Karpas-422 (cell line): ENCODE data around the gene DHRS7B. TPM values are rescaled to one million over a fixed set of nuclear protein-coding genes. Genes with fewer than 3 reads are reported as not detected.
"Not testable (repeated sequence)": the region's sequence is repeated elsewhere in the genome, so short reads cannot be mapped to it uniquely, and the experiment has no call there.

Experiments used
- DNase-seq: peaks from one replicate; pipeline ENCODE4 v3.0.0-alpha.2; 2015
- H2AFZ ChIP-seq: fragments of 200-600 bp; sonication (generic); 2 replicates; pipeline ENCODE4 v1.6.1; 2014; ENCODE audit warnings: antibody characterized with exemption, low read length, mixed read lengths
- H3K27ac ChIP-seq: fragments of 200-600 bp; sonication (generic); 2 replicates; pipeline ENCODE4 v1.5.1; 2014; ENCODE audit warnings: mild to moderate bottlenecking, low read length, moderate library complexity
- H3K27me3 ChIP-seq: fragments of 200-600 bp; sonication (generic); 2 replicates; pipeline ENCODE4 v1.6.1; 2014; ENCODE audit warnings: low read length, mixed read lengths
- H3K36me3 ChIP-seq: fragments of 200-600 bp; sonication (generic); 2 replicates; pipeline ENCODE4 v1.6.1; 2014; ENCODE audit warnings: low read length, mixed read lengths; ENCODE audit not compliant: insufficient read depth
- H3K4me1 ChIP-seq: fragments of 200-600 bp; sonication (generic); 2 replicates; pipeline ENCODE4 v1.6.1; 2014; ENCODE audit warnings: mild to moderate bottlenecking, low read length, mixed read lengths
- H3K4me2 ChIP-seq: fragments of 200-600 bp; sonication (generic); 2 replicates; pipeline ENCODE4 v1.6.1; 2014; ENCODE audit warnings: low read length, low read depth, mild to moderate bottlenecking; ENCODE audit not compliant: poor library complexity, severe bottlenecking
- H3K4me3 ChIP-seq: fragments of 200-600 bp; sonication (generic); 2 replicates; pipeline ENCODE4 v1.5.1; 2014; ENCODE audit warnings: mild to moderate bottlenecking, antibody characterized with exemption, low read length, mixed read lengths
- H3K79me2 ChIP-seq: fragments of 200-600 bp; sonication (generic); 2 replicates; pipeline ENCODE4 v1.6.1; 2014; ENCODE audit warnings: mild to moderate bottlenecking, low read length, mixed read lengths
- H3K9ac ChIP-seq: fragments of 200-600 bp; sonication (generic); 2 replicates; pipeline ENCODE4 v1.6.0; 2014; ENCODE audit warnings: low read length
- H3K9me2 ChIP-seq: fragments of 200-600 bp; sonication (generic), shearing (Covaris generic); replicated peaks from 2 replicates; pipeline ENCODE4 v1.6.0; 2014; ENCODE audit warnings: mild to moderate bottlenecking, low read length, moderate library complexity; ENCODE audit not compliant: insufficient read depth
- H3K9me3 ChIP-seq: fragments of 300-700, 200-600 bp; sonication (generic); 2 replicates; pipeline ENCODE4 v1.6.1; 2014; ENCODE audit warnings: low read length, mixed read lengths
- H4K20me1 ChIP-seq: fragments of 200-600 bp; sonication (generic); 2 replicates; pipeline ENCODE4 v1.6.1; 2014; ENCODE audit warnings: mild to moderate bottlenecking, antibody characterized with exemption, low read length, low read depth; ENCODE audit not compliant: insufficient read depth
- total RNA-seq: library from RNA; depleted of rRNA; stranded (reverse); fragments of >200 nt; shearing (Covaris generic); gene quantifications from 2 replicates; pipeline ENCODE4 v1.2.3, GENCODE V29; 2014; ENCODE audit warnings: low replicate concordance

Gene DHRS7B
- total RNA-seq, 1 experiment from 2014 or later = 2.2 TPM

DNA sequence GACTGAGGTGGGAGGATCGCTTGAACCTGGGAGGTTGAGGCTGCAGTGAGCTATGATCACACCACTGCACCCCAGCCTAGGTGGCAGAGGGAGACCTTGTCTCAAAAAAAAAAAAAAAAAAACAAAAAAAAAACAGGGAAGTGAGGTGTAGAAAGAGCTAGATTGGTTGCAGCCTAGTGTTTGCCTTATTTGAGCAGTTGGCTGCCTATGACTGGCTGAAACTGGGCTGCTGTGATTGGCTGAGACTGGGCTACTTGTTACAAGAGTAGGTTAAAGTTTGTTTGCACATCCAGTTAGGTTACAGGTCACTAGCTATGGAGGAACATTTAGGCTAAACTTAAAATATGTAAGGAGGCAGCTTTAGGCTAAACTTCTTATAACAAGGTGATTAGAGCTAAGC, 5.7 kb downstream of the DHRS7B start:
- Histone ChIP-seq H3K4me2 (no peak overlapping the region), H3K79me2 (peaks cover 7% of the 10 kb centered on the region)

DNA sequence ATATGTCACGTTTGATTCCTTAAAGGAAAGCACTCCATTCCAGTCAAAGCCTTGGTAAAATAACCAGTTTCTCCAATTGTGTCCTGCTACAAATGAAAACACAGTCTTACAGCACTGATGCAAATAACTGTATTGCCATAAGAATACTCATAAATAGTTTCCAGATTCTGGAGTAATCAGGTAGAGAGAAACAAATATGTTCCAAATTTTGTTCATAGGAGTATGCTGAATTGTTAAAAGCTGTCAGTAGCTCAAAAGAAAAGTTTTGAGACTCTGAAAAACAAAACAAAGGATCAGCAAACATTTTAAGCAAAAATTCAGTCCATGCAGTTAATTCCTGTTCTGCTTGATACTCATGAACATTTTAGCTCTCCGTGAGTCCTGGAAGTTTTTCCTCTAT, 7.8 kb downstream of the DHRS7B start:
- Histone ChIP-seq H3K79me2 (no peaks in the 10 kb centered on the region), H3K9ac (no peak overlapping the region)
- DNase-seq = no peak

More for the DNA sequence above, 5.7 kb downstream of the DHRS7B start:
- no peaks in the 10 kb centered on the region for H3K27me3 ChIP-seq
- no peak overlapping the region for H3K4me3 ChIP-seq
- no peaks in the 10 kb centered on the region for H3K9me3 ChIP-seq
- H3K9me2 ChIP-seq = no peaks in the 10 kb centered on the region
- peak; percentile 66 for DNase-seq
- no peaks in the 10 kb centered on the region for H4K20me1 ChIP-seq
- no peak overlapping the region for H3K9ac ChIP-seq
- H3K27ac ChIP-seq = no peak overlapping the region
- no peaks in the 10 kb centered on the region for H3K36me3 ChIP-seq
- peaks cover 7% of the 10 kb centered on the region for H3K4me1 ChIP-seq
- H2AFZ ChIP-seq = no peak overlapping the region

DNA sequence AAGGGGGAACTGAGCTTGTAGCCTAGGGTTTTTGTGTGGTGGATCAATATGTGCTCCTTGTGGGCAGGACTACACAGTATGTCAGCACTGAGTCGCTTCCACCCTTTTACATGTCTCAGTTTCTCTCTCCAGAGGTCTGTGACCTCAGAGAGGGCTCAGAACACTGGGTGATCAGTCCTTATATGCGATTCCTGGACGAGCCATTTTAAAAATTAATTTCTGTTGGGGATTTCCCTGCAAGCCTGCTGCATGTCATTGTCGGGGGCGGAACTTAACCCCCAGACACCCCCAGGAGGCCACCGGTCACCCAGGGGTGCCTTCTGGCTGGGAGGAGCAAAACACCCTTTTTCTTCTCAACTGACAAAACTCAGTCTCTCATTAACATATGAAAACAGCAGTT, 14.1 kb downstream of the DHRS7B start:
- no peaks in the 10 kb centered on the region for H3K36me3 ChIP-seq

More for the DNA sequence above, 7.8 kb downstream of the DHRS7B start:
- no peaks in the 10 kb centered on the region for H4K20me1 ChIP-seq
- H3K27ac ChIP-seq = no peak overlapping the region
- no peak overlapping the region for H2AFZ ChIP-seq
- H3K4me3 ChIP-seq = no peak overlapping the region
- H3K4me2 ChIP-seq = no peak overlapping the region
- H3K9me2 ChIP-seq = no peaks in the 10 kb centered on the region
- H3K9me3 ChIP-seq = no peaks in the 10 kb centered on the region
- H3K4me1 ChIP-seq = no peaks in the 10 kb centered on the region
- no peaks in the 10 kb centered on the region for H3K27me3 ChIP-seq
- H3K36me3 ChIP-seq = no peaks in the 10 kb centered on the region

DNA sequence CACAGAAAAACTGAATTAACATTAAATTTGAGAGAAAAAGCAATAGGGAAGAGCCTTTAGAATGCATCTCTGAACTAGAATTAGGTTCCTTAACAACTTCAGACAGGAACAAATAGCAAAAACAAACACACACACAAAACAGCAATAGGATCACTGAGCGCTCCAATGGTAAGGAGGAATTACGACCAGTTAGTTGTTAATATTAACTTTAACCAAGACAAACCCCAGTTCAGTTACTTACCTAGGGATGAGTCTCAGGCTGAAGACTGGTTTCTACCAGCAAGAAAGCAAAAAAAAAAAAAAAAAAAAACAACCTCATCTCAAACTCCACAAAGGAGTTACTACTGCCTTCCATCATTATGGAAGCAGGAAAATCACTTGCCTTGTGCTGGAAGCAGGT, 14.6 kb downstream of the DHRS7B start:
- no peak overlapping the region for H3K27ac ChIP-seq
- no peak for DNase-seq
- no peak overlapping the region for H3K4me3 ChIP-seq
- peaks cover 7% of the 10 kb centered on the region; the same call in 1 of the 2 replicates for H3K4me1 ChIP-seq
- no peaks in the 10 kb centered on the region for H3K36me3 ChIP-seq
- no peak overlapping the region for H3K4me2 ChIP-seq
- no peaks in the 10 kb centered on the region for H3K79me2 ChIP-seq
- no peaks in the 10 kb centered on the region for H3K27me3 ChIP-seq
- H3K9me3 ChIP-seq = no peaks in the 10 kb centered on the region
- H3K9me2 ChIP-seq = no peaks in the 10 kb centered on the region
- no peaks in the 10 kb centered on the region for H4K20me1 ChIP-seq
- H3K9ac ChIP-seq = no peak overlapping the region
- H2AFZ ChIP-seq = no peak overlapping the region

More for the DNA sequence above, 14.1 kb downstream of the DHRS7B start:
- no peaks in the 10 kb centered on the region for H3K9me2 ChIP-seq
- H3K4me2 ChIP-seq = no peak overlapping the region
- H2AFZ ChIP-seq = no peak overlapping the region
- H3K9me3 ChIP-seq = no peaks in the 10 kb centered on the region
- no peak overlapping the region for H3K9ac ChIP-seq
- peaks cover 7% of the 10 kb centered on the region; the same call in 1 of the 2 replicates for H3K4me1 ChIP-seq
- no peak for DNase-seq
- no peak overlapping the region for H3K4me3 ChIP-seq
- no peaks in the 10 kb centered on the region for H3K79me2 ChIP-seq
- no peak overlapping the region for H3K27ac ChIP-seq
- H4K20me1 ChIP-seq = no peaks in the 10 kb centered on the region
- H3K27me3 ChIP-seq = no peaks in the 10 kb centered on the region

DNA sequence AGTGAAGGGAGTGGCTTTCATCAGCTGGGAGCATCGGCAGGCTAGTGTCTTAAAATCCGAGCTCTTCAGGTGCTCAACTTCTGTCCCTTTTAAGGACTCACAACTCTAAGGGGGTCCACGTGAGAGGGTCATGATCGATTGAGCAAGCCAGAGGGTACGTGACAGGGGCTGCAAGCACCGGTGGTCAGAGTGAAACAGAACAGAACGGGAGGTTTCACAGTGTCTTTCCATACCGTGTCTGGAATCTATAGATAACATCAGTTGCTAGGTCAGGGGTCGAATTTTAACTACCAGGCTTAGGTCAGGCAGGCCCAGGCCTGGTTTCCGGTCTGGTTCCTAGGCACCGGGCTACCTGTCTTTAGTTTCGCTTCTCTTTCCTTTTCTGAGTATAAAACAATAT, 15.3 kb downstream of the DHRS7B start:
- H3K27me3 ChIP-seq, H3K9me2 ChIP-seq, H3K36me3 ChIP-seq, H3K9ac ChIP-seq, H3K4me1 ChIP-seq, H3K4me3 ChIP-seq, DNase-seq, H3K9me3 ChIP-seq, H3K79me2 ChIP-seq, H3K4me2 ChIP-seq, H4K20me1 ChIP-seq, H2AFZ ChIP-seq, H3K27ac ChIP-seq: not testable (repeated sequence)

DNA sequence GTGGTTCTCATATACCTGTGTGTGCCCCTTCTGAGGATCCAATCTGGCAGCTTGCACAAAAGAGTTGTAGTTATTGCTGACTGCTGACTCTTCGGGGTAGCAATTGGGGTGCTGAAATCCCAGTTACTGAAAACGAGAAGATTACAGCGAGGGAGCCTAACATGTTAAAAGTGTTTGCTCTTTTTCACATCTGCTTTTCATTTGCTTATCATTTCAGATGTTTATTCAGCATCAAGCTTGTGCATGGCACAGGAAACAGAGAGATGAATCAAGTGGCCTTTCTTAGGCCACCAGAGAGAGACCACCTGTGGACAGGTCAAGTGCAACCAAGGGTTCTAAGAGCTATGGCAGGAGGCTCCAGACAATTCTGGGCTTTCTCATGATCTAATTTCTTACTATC, 16.9 kb downstream of the DHRS7B start:
- H3K27ac ChIP-seq = no peak overlapping the region
- DNase-seq = no peak
- H2AFZ ChIP-seq = no peak overlapping the region
- H3K36me3 ChIP-seq = no peaks in the 10 kb centered on the region
- no peaks in the 10 kb centered on the region for H4K20me1 ChIP-seq
- no peaks in the 10 kb centered on the region for H3K27me3 ChIP-seq
- H3K9ac ChIP-seq = no peak overlapping the region
- no peak overlapping the region for H3K4me2 ChIP-seq
- peaks cover 7% of the 10 kb centered on the region; the same call in 1 of the 2 replicates for H3K4me1 ChIP-seq
- no peak overlapping the region for H3K4me3 ChIP-seq
- no peaks in the 10 kb centered on the region for H3K9me2 ChIP-seq
- H3K79me2 ChIP-seq = no peaks in the 10 kb centered on the region
- H3K9me3 ChIP-seq = no peaks in the 10 kb centered on the region

DNA sequence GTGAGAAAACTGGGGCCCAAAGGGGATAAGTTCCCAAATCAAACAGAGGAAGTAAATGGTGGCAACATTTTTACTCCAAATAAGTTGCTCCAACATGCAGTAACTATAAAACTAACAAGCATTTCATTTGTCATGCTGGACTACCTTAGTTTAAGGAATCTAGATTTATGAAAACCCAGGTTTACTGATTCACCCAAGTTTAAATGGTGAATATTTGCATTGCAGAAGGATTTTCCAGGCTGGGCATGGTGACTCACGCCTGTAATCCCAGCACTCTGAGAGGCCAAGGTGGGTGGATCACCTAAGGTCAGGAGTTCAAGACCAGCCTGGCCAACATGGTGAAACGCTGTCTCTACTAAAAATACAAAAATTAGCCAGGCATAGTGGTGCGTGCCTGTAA, 17.5 kb downstream of the DHRS7B start:
- not testable (repeated sequence) for H4K20me1 ChIP-seq, H3K4me2 ChIP-seq, H3K79me2 ChIP-seq, H3K27ac ChIP-seq, H3K9ac ChIP-seq, H3K9me2 ChIP-seq, H3K4me1 ChIP-seq, H3K36me3 ChIP-seq, H3K27me3 ChIP-seq, H2AFZ ChIP-seq, DNase-seq, H3K9me3 ChIP-seq, H3K4me3 ChIP-seq

DNA sequence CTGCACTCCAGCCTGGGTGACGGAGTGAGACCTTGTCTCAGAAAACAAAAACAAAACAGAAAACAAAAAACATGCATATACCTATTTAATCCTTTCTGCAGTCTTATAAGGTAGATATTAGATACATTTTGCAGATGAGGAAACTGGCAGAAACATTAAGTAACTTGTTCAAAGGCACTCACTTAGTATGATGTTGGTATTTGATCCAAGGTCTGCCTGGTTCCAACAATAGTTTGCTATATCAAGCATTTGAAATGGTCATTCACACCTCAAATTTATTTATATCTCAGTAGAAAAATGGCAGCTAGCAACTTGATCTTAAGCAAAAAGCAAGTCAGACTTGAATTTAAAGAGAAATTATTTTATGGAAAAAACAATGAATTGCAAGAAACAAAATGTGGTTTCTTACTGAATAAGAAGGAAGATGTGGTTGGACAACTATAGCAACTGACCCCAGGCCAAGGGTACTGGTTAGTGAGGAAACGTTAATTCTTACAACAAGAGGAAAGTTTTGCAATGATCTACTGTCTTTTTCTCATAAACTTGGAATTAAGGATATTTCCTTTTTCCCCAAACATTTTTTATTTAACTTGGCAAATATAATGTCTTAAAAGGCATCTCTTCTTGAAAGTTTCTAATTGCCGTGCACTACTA, 19.7 kb downstream of the DHRS7B start:
- no peaks in the 10 kb centered on the region for H4K20me1 ChIP-seq
- H3K4me1 ChIP-seq = peaks cover 7% of the 10 kb centered on the region; the same call in 1 of the 2 replicates
- H2AFZ ChIP-seq = no peak overlapping the region
- no peak overlapping the region for H3K4me2 ChIP-seq
- H3K4me3 ChIP-seq = no peak overlapping the region
- H3K9me3 ChIP-seq = no peaks in the 10 kb centered on the region
- H3K27me3 ChIP-seq = no peaks in the 10 kb centered on the region
- no peak overlapping the region for H3K9ac ChIP-seq
- no peaks in the 10 kb centered on the region for H3K36me3 ChIP-seq
- no peaks in the 10 kb centered on the region for H3K79me2 ChIP-seq
- no peak overlapping the region for H3K27ac ChIP-seq
- DNase-seq = no peak
- no peaks in the 10 kb centered on the region for H3K9me2 ChIP-seq
